ENCODE data around the gene AGRN. TPM values are rescaled to one million over a fixed set of nuclear protein-coding genes. Genes with fewer than 3 reads are reported as not detected.

Gene AGRN
- total RNA-seq, 1 donor from 2014 or later, result 203 TPM

DNA sequence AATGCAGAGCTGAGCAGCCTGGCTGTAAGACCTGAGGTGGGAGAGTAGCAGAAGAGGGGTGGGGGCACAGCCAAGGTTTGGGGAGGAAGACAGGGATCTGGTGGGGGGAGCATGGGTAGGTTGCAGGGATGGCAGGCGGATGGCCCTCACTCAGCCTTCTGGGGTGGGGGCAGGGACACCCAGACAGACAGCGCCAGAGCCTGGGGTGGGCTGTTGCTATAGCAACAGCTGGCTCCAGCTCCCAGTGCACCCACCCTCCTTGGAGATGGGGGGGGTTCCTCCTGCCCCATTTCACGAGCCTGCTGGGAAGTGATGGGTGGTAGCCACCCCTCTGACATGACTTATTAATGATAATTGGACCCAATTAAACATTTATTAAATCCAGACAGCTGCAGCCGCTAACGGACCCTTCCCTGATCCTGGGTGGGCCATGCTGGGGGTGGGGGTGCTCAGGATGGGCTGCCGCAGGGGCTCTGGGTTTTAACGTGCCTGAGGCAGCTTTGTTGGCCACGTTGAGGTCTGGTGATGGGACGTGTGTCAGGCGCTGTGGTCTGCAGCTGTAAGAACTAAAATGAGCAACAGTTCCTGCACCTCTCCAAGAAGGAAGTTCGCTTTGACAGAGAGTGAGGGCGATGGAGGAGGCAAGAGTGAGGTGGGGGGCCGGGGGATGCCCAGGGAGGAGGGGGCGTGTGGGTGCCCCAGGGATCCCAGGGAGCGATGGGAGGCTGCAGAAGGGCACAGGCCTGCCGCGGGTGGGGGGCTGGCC, 19.4 kb downstream of the AGRN start:
- Mint-ChIP-seq H3K27ac (ENCODE audit: unreplicated experiment) (no peak overlapping the region), H3K36me3 (ENCODE audit: low read depth) (no peaks in the 10 kb centered on the region), H3K4me3 (peak overlapping the region; percentile 49), H3K27me3 (ENCODE audit: low read depth) (peaks cover 24% of the 10 kb centered on the region), H3K4me1 (peaks cover 11% of the 10 kb centered on the region), H3K9me3 (no peaks in the 10 kb centered on the region)
- DNase-seq (ENCODE audit: low read depth, low spot score), result no peak
- no peak for TF ChIP-seq CTCF (conservative IDR thresholded peaks at IDR 0.05)

- DNase-seq (ENCODE audit: low read depth, low spot score), result peak; percentile 58
- peak overlapping the region; percentile 49 for H3K4me3 Mint-ChIP-seq
- TF ChIP-seq CTCF (conservative IDR thresholded peaks at IDR 0.05), result peak; percentile 32
- peaks cover 26% of the 10 kb centered on the region for H3K27me3 Mint-ChIP-seq (ENCODE audit: low read depth)
- H3K27ac Mint-ChIP-seq (ENCODE audit: unreplicated experiment), result no peak overlapping the region
- H3K36me3 Mint-ChIP-seq (ENCODE audit: low read depth), result peaks cover 3% of the 10 kb centered on the region
- peaks cover 11% of the 10 kb centered on the region for H3K4me1 Mint-ChIP-seq
- no peaks in the 10 kb centered on the region for H3K9me3 Mint-ChIP-seq
Observed at GRCh38 chr1:1040004-1040991, 20.4 kb downstream of the AGRN start.

- DNase-seq (ENCODE audit: low read depth, low spot score), result no peak
- Mint-ChIP-seq H3K27ac (ENCODE audit: unreplicated experiment) (no peak overlapping the region), H3K4me3 (no peak overlapping the region), H3K27me3 (ENCODE audit: low read depth) (peaks cover 23% of the 10 kb centered on the region), H3K4me1 (peaks cover 11% of the 10 kb centered on the region), H3K36me3 (ENCODE audit: low read depth) (peaks cover 3% of the 10 kb centered on the region), H3K9me3 (no peaks in the 10 kb centered on the region)
- no peak for TF ChIP-seq CTCF (conservative IDR thresholded peaks at IDR 0.05)
Observed at GRCh38 chr1:1041092-1041523, 21.2 kb downstream of the AGRN start.

DNA sequence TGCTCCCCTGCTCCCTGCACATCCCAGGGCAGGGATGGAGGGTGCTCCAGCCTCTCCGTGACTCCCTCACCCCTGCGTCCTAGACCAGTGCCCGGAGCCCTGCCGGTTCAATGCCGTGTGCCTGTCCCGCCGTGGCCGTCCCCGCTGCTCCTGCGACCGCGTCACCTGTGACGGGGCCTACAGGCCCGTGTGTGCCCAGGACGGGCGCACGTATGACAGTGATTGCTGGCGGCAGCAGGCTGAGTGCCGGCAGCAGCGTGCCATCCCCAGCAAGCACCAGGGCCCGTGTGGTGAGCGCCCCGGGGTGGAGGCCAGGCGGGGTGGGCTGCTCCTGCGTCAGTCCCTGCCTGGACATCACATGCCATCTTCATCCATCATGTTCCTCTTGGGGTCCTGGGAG, 22.0 kb downstream of the AGRN start:
- H3K27me3 Mint-ChIP-seq (ENCODE audit: low read depth), result peaks cover 22% of the 10 kb centered on the region
- peaks cover 11% of the 10 kb centered on the region for H3K4me1 Mint-ChIP-seq
- no peak for DNase-seq (ENCODE audit: low read depth, low spot score)
- H3K36me3 Mint-ChIP-seq (ENCODE audit: low read depth), result peaks cover 3% of the 10 kb centered on the region
- TF ChIP-seq CTCF (conservative IDR thresholded peaks at IDR 0.05), result no peak
- H3K9me3 Mint-ChIP-seq, result no peaks in the 10 kb centered on the region
- H3K4me3 Mint-ChIP-seq, result no peak overlapping the region
- H3K27ac Mint-ChIP-seq (ENCODE audit: unreplicated experiment), result no peak overlapping the region

- H3K27ac Mint-ChIP-seq (ENCODE audit: unreplicated experiment), result no peak overlapping the region
- peaks cover 3% of the 10 kb centered on the region for H3K36me3 Mint-ChIP-seq (ENCODE audit: low read depth)
- TF ChIP-seq CTCF (conservative IDR thresholded peaks at IDR 0.05), result no peak
- H3K27me3 Mint-ChIP-seq (ENCODE audit: low read depth), result peaks cover 20% of the 10 kb centered on the region
- no peak for DNase-seq (ENCODE audit: low read depth, low spot score)
- H3K4me3 Mint-ChIP-seq, result peak overlapping the region; percentile 31
- H3K4me1 Mint-ChIP-seq, result peaks cover 11% of the 10 kb centered on the region
- H3K9me3 Mint-ChIP-seq, result no peaks in the 10 kb centered on the region
Observed at GRCh38 chr1:1042835-1043234, 22.9 kb downstream of the AGRN start.

Measured in neural crest cell (in vitro differentiated cells).